Measurements from ENCODE around the gene PLCL1.

The PLCL1 gene

GRCh38 chr2:198060277-198060676, 255.9 kb downstream of the PLCL1 start:
- DNase-seq (ENCODE audit: low spot score) = no peak

GRCh38 chr2:198062826-198063225, 258.4 kb downstream of the PLCL1 start:
- no peak for DNase-seq (ENCODE audit: low spot score)

- no peak for DNase-seq (ENCODE audit: low spot score)
These were observed 258.8 kb downstream of the PLCL1 start for GRCh38 chr2:198063242-198063641.

- no peak for DNase-seq (ENCODE audit: low spot score)
These were observed 260.9 kb downstream of the PLCL1 start for GRCh38 chr2:198065322-198065721.

- DNase-seq (ENCODE audit: low spot score) = no peak
These were observed 262.2 kb downstream of the PLCL1 start for GRCh38 chr2:198066597-198066996.

- DNase-seq (ENCODE audit: low spot score) = no peak
These were observed 268.3 kb downstream of the PLCL1 start for GRCh38 chr2:198072655-198073054.

GRCh38 chr2:198073253-198073652, 268.9 kb downstream of the PLCL1 start:
- DNase-seq (ENCODE audit: low spot score) = no peak

GRCh38 chr2:198077477-198077876, 273.1 kb downstream of the PLCL1 start:
- DNase-seq (ENCODE audit: low spot score) = no peak

GRCh38 chr2:198080879-198081765, 276.7 kb downstream of the PLCL1 start:
- DNase-seq (ENCODE audit: low spot score) = no peak

- no peak for DNase-seq (ENCODE audit: low spot score)
These were observed 279.8 kb downstream of the PLCL1 start for GRCh38 chr2:198084156-198084555.

- DNase-seq (ENCODE audit: low spot score) = no peak
These were observed 291.6 kb downstream of the PLCL1 start for GRCh38 chr2:198096002-198096401.

GRCh38 chr2:198096965-198097364, 292.6 kb downstream of the PLCL1 start:
- DNase-seq (ENCODE audit: low spot score) = no peak

- no peak for DNase-seq (ENCODE audit: low spot score)
These were observed 293.2 kb downstream of the PLCL1 start for GRCh38 chr2:198097630-198098029.

GRCh38 chr2:198098386-198098785, 294.0 kb downstream of the PLCL1 start:
- DNase-seq (ENCODE audit: low spot score) = no peak

GRCh38 chr2:198098918-198099317, 294.5 kb downstream of the PLCL1 start:
- no peak for DNase-seq (ENCODE audit: low spot score)

GRCh38 chr2:198100346-198100745, 296.0 kb downstream of the PLCL1 start:
- DNase-seq (ENCODE audit: low spot score) = peak; percentile 31

GRCh38 chr2:198101688-198102087, 297.3 kb downstream of the PLCL1 start:
- DNase-seq (ENCODE audit: low spot score) = no peak

GRCh38 chr2:198102120-198102519, 297.7 kb downstream of the PLCL1 start:
- DNase-seq (ENCODE audit: low spot score) = no peak

GRCh38 chr2:198102856-198103255, 298.5 kb downstream of the PLCL1 start:
- DNase-seq (ENCODE audit: low spot score) = no peak

- DNase-seq (ENCODE audit: low spot score) = no peak
These were observed 302.4 kb downstream of the PLCL1 start for GRCh38 chr2:198106621-198107385.

- DNase-seq (ENCODE audit: low spot score) = no peak
These were observed 308.9 kb downstream of the PLCL1 start for GRCh38 chr2:198113316-198113715.

GRCh38 chr2:198114064-198114463, 309.7 kb downstream of the PLCL1 start:
- DNase-seq (ENCODE audit: low spot score) = no peak

- no peak for DNase-seq (ENCODE audit: low spot score)
These were observed 310.8 kb downstream of the PLCL1 start for GRCh38 chr2:198115201-198115600.
